ENCODE data around the gene NLRP8. TPM values are rescaled to one million over a fixed set of nuclear protein-coding genes. Genes with fewer than 3 reads are reported as not detected.
"Not testable (repeated sequence)": the region's sequence is repeated elsewhere in the genome, so short reads cannot be mapped to it uniquely, and the experiment has no call there.

Gene NLRP8
- total RNA-seq, 1 donor from 2014 or later = not detected

- DNase-seq (ENCODE audit: low spot score) = no peak
- no peak within 1 kb of the TSS for H3K4me3 Mint-ChIP-seq (ENCODE audit: unreplicated experiment)
- TF ChIP-seq CTCF (IDR thresholded peaks at IDR 0.05; ENCODE audit: unreplicated experiment) = no peak
- H3K27me3 Mint-ChIP-seq (ENCODE audit: unreplicated experiment) = peaks cover 2% of the 10 kb centered on the region
- peaks cover 3% of the 10 kb centered on the region for H3K36me3 Mint-ChIP-seq (ENCODE audit: low read depth, unreplicated experiment)
- H3K9me3 Mint-ChIP-seq (ENCODE audit: unreplicated experiment) = peaks cover 33% of the 10 kb centered on the region
- no peaks in the 10 kb centered on the region for H3K4me1 Mint-ChIP-seq (ENCODE audit: unreplicated experiment)
- no peak within 1 kb of the TSS for H3K27ac Mint-ChIP-seq (ENCODE audit: unreplicated experiment)
Measured at GRCh38 chr19:55986487-55986886, 38.9 kb downstream of the NLRP8 start, which contains the start of gene NLRP5. Gene NLRP5 (plus strand): TSS chr19:55986775.

GRCh38 chr19:55990831-55991230 lies 43.2 kb downstream of the NLRP8 start:
- Mint-ChIP-seq H3K4me1 (ENCODE audit: unreplicated experiment) (no peaks in the 10 kb centered on the region), H3K9me3 (ENCODE audit: unreplicated experiment) (peaks cover 53% of the 10 kb centered on the region), H3K27ac (ENCODE audit: unreplicated experiment) (no peak overlapping the region), H3K36me3 (ENCODE audit: low read depth, unreplicated experiment) (peaks cover 11% of the 10 kb centered on the region), H3K27me3 (ENCODE audit: unreplicated experiment) (peaks cover 10% of the 10 kb centered on the region), H3K4me3 (ENCODE audit: unreplicated experiment) (no peak overlapping the region)
- DNase-seq (ENCODE audit: low spot score) = no peak
- no peak for TF ChIP-seq CTCF (IDR thresholded peaks at IDR 0.05; ENCODE audit: unreplicated experiment)

GRCh38 chr19:55993492-55993891 lies 45.9 kb downstream of the NLRP8 start:
- peaks cover 8% of the 10 kb centered on the region for H3K36me3 Mint-ChIP-seq (ENCODE audit: low read depth, unreplicated experiment)
- H3K27me3 Mint-ChIP-seq (ENCODE audit: unreplicated experiment) = peaks cover 9% of the 10 kb centered on the region
- DNase-seq (ENCODE audit: low spot score) = no peak
- no peak for TF ChIP-seq CTCF (IDR thresholded peaks at IDR 0.05; ENCODE audit: unreplicated experiment)
- peaks cover 44% of the 10 kb centered on the region for H3K9me3 Mint-ChIP-seq (ENCODE audit: unreplicated experiment)
- no peaks in the 10 kb centered on the region for H3K4me1 Mint-ChIP-seq (ENCODE audit: unreplicated experiment)
- no peak overlapping the region for H3K4me3 Mint-ChIP-seq (ENCODE audit: unreplicated experiment)
- no peak overlapping the region for H3K27ac Mint-ChIP-seq (ENCODE audit: unreplicated experiment)

- no peak for TF ChIP-seq CTCF (IDR thresholded peaks at IDR 0.05; ENCODE audit: unreplicated experiment)
- Mint-ChIP-seq H3K9me3 (ENCODE audit: unreplicated experiment) (peaks cover 41% of the 10 kb centered on the region), H3K4me1 (ENCODE audit: unreplicated experiment) (no peaks in the 10 kb centered on the region), H3K27me3 (ENCODE audit: unreplicated experiment) (no peaks in the 10 kb centered on the region), H3K27ac (ENCODE audit: unreplicated experiment) (no peak overlapping the region), H3K36me3 (ENCODE audit: low read depth, unreplicated experiment) (peaks cover 11% of the 10 kb centered on the region), H3K4me3 (ENCODE audit: unreplicated experiment) (no peak overlapping the region)
- no peak for DNase-seq (ENCODE audit: low spot score)
Measured at GRCh38 chr19:56014765-56015164, 67.1 kb downstream of the NLRP8 start.

GRCh38 chr19:56015756-56016155 lies 68.1 kb downstream of the NLRP8 start:
- no peak for DNase-seq (ENCODE audit: low spot score)
- Mint-ChIP-seq H3K9me3 (ENCODE audit: unreplicated experiment) (peaks cover 43% of the 10 kb centered on the region), H3K27me3 (ENCODE audit: unreplicated experiment) (no peaks in the 10 kb centered on the region), H3K4me1 (ENCODE audit: unreplicated experiment) (no peaks in the 10 kb centered on the region), H3K4me3 (ENCODE audit: unreplicated experiment) (no peak overlapping the region), H3K27ac (ENCODE audit: unreplicated experiment) (no peak overlapping the region), H3K36me3 (ENCODE audit: low read depth, unreplicated experiment) (peaks cover 11% of the 10 kb centered on the region)
- TF ChIP-seq CTCF (IDR thresholded peaks at IDR 0.05; ENCODE audit: unreplicated experiment) = no peak

- peaks cover 38% of the 10 kb centered on the region for H3K9me3 Mint-ChIP-seq (ENCODE audit: unreplicated experiment)
Measured at GRCh38 chr19:56019325-56019724, 71.7 kb downstream of the NLRP8 start.

GRCh38 chr19:56020355-56020975 lies 72.8 kb downstream of the NLRP8 start:
- H3K27me3 Mint-ChIP-seq (ENCODE audit: unreplicated experiment); H3K36me3 Mint-ChIP-seq (ENCODE audit: low read depth, unreplicated experiment); DNase-seq (ENCODE audit: low spot score); H3K27ac Mint-ChIP-seq (ENCODE audit: unreplicated experiment); H3K4me3 Mint-ChIP-seq (ENCODE audit: unreplicated experiment); H3K4me1 Mint-ChIP-seq (ENCODE audit: unreplicated experiment): not testable (repeated sequence)
- peaks cover 30% of the 10 kb centered on the region for H3K9me3 Mint-ChIP-seq (ENCODE audit: unreplicated experiment)

More at GRCh38 chr19:56019325-56019724, 71.7 kb downstream of the NLRP8 start:
- H3K36me3 Mint-ChIP-seq (ENCODE audit: low read depth, unreplicated experiment); DNase-seq (ENCODE audit: low spot score); H3K4me1 Mint-ChIP-seq (ENCODE audit: unreplicated experiment); H3K27me3 Mint-ChIP-seq (ENCODE audit: unreplicated experiment); H3K27ac Mint-ChIP-seq (ENCODE audit: unreplicated experiment); H3K4me3 Mint-ChIP-seq (ENCODE audit: unreplicated experiment): not testable (repeated sequence)

All from endothelial cell (in vitro differentiated cells).